ENCODE results near the gene PGAP2. TPM values are rescaled to one million over a fixed set of nuclear protein-coding genes. Genes with fewer than 3 reads are reported as not detected.

PGAP2 gene
- total and polyA plus RNA-seq, 2 of the 13 experiments (the other 11 are each of a cell fraction or from before 2014, with no cell fraction given), result 21.5 to 47.8 TPM

GRCh38 chr11:3797329-3798090, 10.8 kb upstream of the PGAP2 start, which contains the start of gene NUP98 (continued):
- TF ChIP-seq RNF2 (conservative IDR thresholded peaks at IDR 0.05; ENCODE audit: low read depth), result no peak; the same call in none of the 2 replicates
- TF ChIP-seq TBL1XR1 (IDR thresholded peaks at IDR 0.05; ENCODE audit: borderline replicate concordance, low read length, partially characterized antibody), result no peak
- TF ChIP-seq ZNF367 (CRISPR knock-in tag; IDR thresholded peaks at IDR 0.05; ENCODE audit: borderline replicate concordance), result no peak
- TF ChIP-seq CTCF (CRISPR knock-in tag; IDR thresholded peaks at IDR 0.05), result peak; percentile 22
- peak; percentile 60; the same call in 1 of the 2 replicates for TF ChIP-seq ZNF570 (CRISPR knock-in tag; IDR thresholded peaks at IDR 0.05; ENCODE audit: borderline replicate concordance)
- TF ChIP-seq TBX2 (CRISPR knock-in tag; IDR thresholded peaks at IDR 0.05; ENCODE audit: borderline replicate concordance), result peak; percentile 62
- 0 out of 2 replicates have a peak, but pooled peaks have one; percentile 52 for TF ChIP-seq ZNF546 (CRISPR knock-in tag; conservative IDR thresholded peaks at IDR 0.05)
- TF ChIP-seq ARNTL (CRISPR knock-in tag; IDR thresholded peaks at IDR 0.05), result peak; percentile 77
- TF ChIP-seq CCAR2 (optimal IDR thresholded peaks at IDR 0.05; ENCODE audit: low read depth, low read length), result no peak
- TF ChIP-seq ZNF724P (CRISPR knock-in tag; IDR thresholded peaks at IDR 0.05; ENCODE audit: borderline replicate concordance), result peak; percentile 52; the same call in 1 of the 2 replicates
- TF ChIP-seq MAZ (IDR thresholded peaks at IDR 0.05; ENCODE audit: borderline replicate concordance, low read depth, low read length), result peak; percentile 83; the same call in 1 of the 2 replicates
- TF ChIP-seq MAZ (CRISPR knock-in tag; IDR thresholded peaks at IDR 0.05; ENCODE audit: low read depth), result peak; percentile 88; the same call in 1 of the 2 replicates
- TF ChIP-seq NR3C1 (CRISPR knock-in tag; IDR thresholded peaks at IDR 0.05), result no peak
- TF ChIP-seq PITX1 (CRISPR knock-in tag; IDR thresholded peaks at IDR 0.05), result peak; percentile 71; the same call in 1 of the 2 replicates
- TF ChIP-seq ZNF749 (CRISPR knock-in tag; IDR thresholded peaks at IDR 0.05; ENCODE audit: borderline replicate concordance), result peak; percentile 51; the same call in 1 of the 2 replicates
- TF ChIP-seq TOPORS (CRISPR knock-in tag; IDR thresholded peaks at IDR 0.05), result peak; percentile 90
- peak; percentile 88; the same call in 1 of the 2 replicates for TF ChIP-seq ZFP37 (CRISPR knock-in tag; IDR thresholded peaks at IDR 0.05; ENCODE audit: borderline replicate concordance)
- TF ChIP-seq ZNF460 (CRISPR knock-in tag; IDR thresholded peaks at IDR 0.05; ENCODE audit: borderline replicate concordance), result no peak; the same call in 1 of the 2 replicates
- peak; percentile 75; the same call in 1 of the 2 replicates for TF ChIP-seq ZNF556 (CRISPR knock-in tag; IDR thresholded peaks at IDR 0.05; ENCODE audit: borderline replicate concordance)
- peak; percentile 78; the same call in 1 of the 2 replicates for TF ChIP-seq PBX3 (CRISPR knock-in tag; IDR thresholded peaks at IDR 0.05; ENCODE audit: borderline replicate concordance)
- peak; percentile 94 for TF ChIP-seq CEBPG (CRISPR knock-in tag; IDR thresholded peaks at IDR 0.05)
- no peak for TF ChIP-seq SOX5 (CRISPR knock-in tag; IDR thresholded peaks at IDR 0.05; ENCODE audit: borderline replicate concordance)
- peak; percentile 96 for TF ChIP-seq ZSCAN25 (CRISPR knock-in tag; IDR thresholded peaks at IDR 0.05)
- TF ChIP-seq BCL3 (CRISPR knock-in tag; IDR thresholded peaks at IDR 0.05), result peak; percentile 84
- TF ChIP-seq U2AF2 (IDR thresholded peaks at IDR 0.05; ENCODE audit: low read depth, low read length), result no peak
- no peak for TF ChIP-seq ZZZ3 (CRISPR knock-in tag; IDR thresholded peaks at IDR 0.05; ENCODE audit: borderline replicate concordance)
- no peak for TF ChIP-seq ZNF251 (CRISPR knock-in tag; IDR thresholded peaks at IDR 0.05)

Data from HepG2 (cell line).